HepG2 (cell line): ENCODE measurements around the gene CENPB. TPM values are rescaled to one million over a fixed set of nuclear protein-coding genes. Genes with fewer than 3 reads are reported as not detected.

Experiments
- CEBPB ChIP-seq: IDR thresholded peaks from 2 replicates; pipeline ENCODE4 v1.6.1; 2011; ENCODE audit warnings: low read depth, low read length, improper control_type of control experiment, borderline replicate concordance
- CREM ChIP-seq, 2 experiments: sonication (generic) in 1 of 2; formaldehyde crosslinking in 1 of 2; IDR thresholded peaks; 2 replicates each; pipeline versions ENCODE4 v1.4.0 to v1.6.1; 2016 to 2020; ENCODE audit warnings: antibody characterized with exemption in 1 of 2, mild to moderate bottlenecking in 1 of 2, missing genetic modification reagents in 1 of 2
- FIP1L1 ChIP-seq: fragments of 200-400 bp; formaldehyde crosslinking; IDR thresholded peaks from 2 replicates; pipeline ENCODE4 v1.6.1; 2018; ENCODE audit warnings: low read depth, mild to moderate bottlenecking, low read length, moderate library complexity, borderline replicate concordance; ENCODE audit not compliant: insufficient read depth
- GZF1 ChIP-seq: sonication (generic); formaldehyde crosslinking; IDR thresholded peaks from 2 replicates; pipeline ENCODE4 v1.5.1; 2020; ENCODE audit warnings: mild to moderate bottlenecking, missing genetic modification reagents
- HOXD1 ChIP-seq: sonication (generic); formaldehyde crosslinking; IDR thresholded peaks from 2 replicates; pipeline ENCODE4 v1.5.0; 2020; ENCODE audit warnings: missing genetic modification reagents
- KDM1A ChIP-seq: IDR thresholded peaks from 2 replicates; pipeline ENCODE4 v1.6.1; 2016; ENCODE audit warnings: missing compliant biosample characterization
- KLF13 ChIP-seq: sonication (generic); formaldehyde crosslinking; IDR thresholded peaks from 2 replicates; pipeline ENCODE4 v1.4.0; 2020; ENCODE audit warnings: mild to moderate bottlenecking, missing genetic modification reagents
- MTF1 ChIP-seq: sonication (generic); formaldehyde crosslinking; IDR thresholded peaks from 2 replicates; pipeline ENCODE4 v1.5.0; 2020; ENCODE audit warnings: missing genetic modification reagents
- POLR2AphosphoS5 ChIP-seq: IDR thresholded peaks from 2 replicates; pipeline ENCODE4 v1.6.1; 2012; ENCODE audit warnings: low read depth, low read length
- RARA ChIP-seq: IDR thresholded peaks from 2 replicates; pipeline ENCODE4 v1.6.1; 2016; ENCODE audit warnings: missing genetic modification reagents, missing compliant biosample characterization
- RFX1 ChIP-seq: fragments of 450-650 bp; IDR thresholded peaks from 2 replicates; pipeline ENCODE4 v1.6.1; 2017
- SP140L ChIP-seq: sonication (generic); formaldehyde crosslinking; IDR thresholded peaks from 2 replicates; pipeline ENCODE4 v1.4.0; 2020; ENCODE audit warnings: missing genetic modification reagents, borderline replicate concordance
- SRSF4 ChIP-seq: fragments of 200-400 bp; formaldehyde crosslinking; IDR thresholded peaks from one replicate; pipeline ENCODE4 v1.6.1; 2018; ENCODE audit warnings: mild to moderate bottlenecking, low read depth, low read length, moderate library complexity; ENCODE audit not compliant: poor library complexity, severe bottlenecking
- TP53 ChIP-seq: sonication (generic); formaldehyde crosslinking; conservative IDR thresholded peaks from 2 replicates; pipeline ENCODE4 v1.4.0; 2020; ENCODE audit warnings: missing genetic modification reagents
- ZBTB8A ChIP-seq: sonication (generic); formaldehyde crosslinking; IDR thresholded peaks from 2 replicates; pipeline ENCODE4 v1.4.0; 2020; ENCODE audit warnings: mild to moderate bottlenecking, low read depth, missing genetic modification reagents, borderline replicate concordance
- ZFP37 ChIP-seq: sonication (generic); formaldehyde crosslinking; IDR thresholded peaks from 2 replicates; pipeline ENCODE4 v1.4.0; 2020; ENCODE audit warnings: missing genetic modification reagents, borderline replicate concordance
- ZFY ChIP-seq: sonication (generic); formaldehyde crosslinking; IDR thresholded peaks from 2 replicates; pipeline ENCODE4 v1.4.0; 2020; ENCODE audit warnings: missing genetic modification reagents
- ZNF33B ChIP-seq: sonication (generic); formaldehyde crosslinking; IDR thresholded peaks from 2 replicates; pipeline ENCODE4 v1.5.1; 2020; ENCODE audit warnings: mild to moderate bottlenecking, missing genetic modification reagents
- ZNF432 ChIP-seq: sonication (generic); formaldehyde crosslinking; IDR thresholded peaks from 2 replicates; pipeline ENCODE4 v1.5.0; 2020; ENCODE audit warnings: missing genetic modification reagents, mild to moderate bottlenecking, borderline replicate concordance
- ZNF484 ChIP-seq: sonication (generic); formaldehyde crosslinking; IDR thresholded peaks from 2 replicates; pipeline ENCODE4 v1.5.1; 2020; ENCODE audit warnings: mild to moderate bottlenecking, low read depth, missing genetic modification reagents, borderline replicate concordance
- ZNF605 ChIP-seq: sonication (generic); formaldehyde crosslinking; IDR thresholded peaks from 2 replicates; pipeline ENCODE4 v1.8.0; 2022; ENCODE audit warnings: mild to moderate bottlenecking, missing genetic modification reagents
- ZNF607 ChIP-seq: sonication (generic); formaldehyde crosslinking; IDR thresholded peaks from 2 replicates; pipeline ENCODE4 v1.5.1; 2020; ENCODE audit warnings: missing genetic modification reagents, mild to moderate bottlenecking, borderline replicate concordance
- ZNF780A ChIP-seq: sonication (generic); formaldehyde crosslinking; IDR thresholded peaks from 2 replicates; pipeline ENCODE4 v1.8.0; 2022; ENCODE audit warnings: mild to moderate bottlenecking, missing genetic modification reagents, moderate library complexity
- polyA plus RNA-seq, 8 experiments: library from polyadenylated mRNA; depleted of rRNA in 3 of 8; stranded (reverse) in 7 of 8; unstranded in 1 of 8; fragments of >200 nt; fragmentation: Illumina TruSeq in 4 of 8; extraction: Trizol in 4 of 8; gene quantifications; 2 replicates each; pipeline versions ENCODE4 v1.2.1 to v1.2.3, GENCODE V29; 2011 to 2016; ENCODE audit warnings: low read depth in 4 of 8, missing spikeins in 1 of 8, mixed read lengths in 1 of 8; ENCODE audit not compliant: insufficient read depth in 1 of 8
- total RNA-seq, 5 experiments: library from RNA; depleted of rRNA; stranded (reverse); fragments of >200 nt; fragmentation: Illumina TruSeq; extraction: Trizol; gene quantifications; 2 replicates each; pipeline ENCODE4 v1.2.3, GENCODE V29; 2016; ENCODE audit warnings: low read depth in 1 of 5
- TF ChIP-seq, protein P1 (sequence below): sonication (generic); formaldehyde crosslinking; IDR thresholded peaks from 2 replicates; pipeline ENCODE4 v1.4.0; 2020; ENCODE audit warnings: missing genetic modification reagents, borderline replicate concordance
- TF ChIP-seq, protein P2 (sequence below): sonication (generic); formaldehyde crosslinking; IDR thresholded peaks from 2 replicates; pipeline ENCODE4 v1.5.1; 2020; ENCODE audit warnings: missing genetic modification reagents, mild to moderate bottlenecking, borderline replicate concordance
- TF ChIP-seq, protein P3 (sequence below): sonication (generic); formaldehyde crosslinking; IDR thresholded peaks from 2 replicates; pipeline ENCODE4 v1.4.0; 2020; ENCODE audit warnings: mild to moderate bottlenecking, missing genetic modification reagents

The CENPB gene
- total and polyA plus RNA-seq, 2 of the 13 experiments (the other 11 are each of a cell fraction or from before 2014, with no cell fraction given) = 10.4 to 54.5 TPM

DNA sequence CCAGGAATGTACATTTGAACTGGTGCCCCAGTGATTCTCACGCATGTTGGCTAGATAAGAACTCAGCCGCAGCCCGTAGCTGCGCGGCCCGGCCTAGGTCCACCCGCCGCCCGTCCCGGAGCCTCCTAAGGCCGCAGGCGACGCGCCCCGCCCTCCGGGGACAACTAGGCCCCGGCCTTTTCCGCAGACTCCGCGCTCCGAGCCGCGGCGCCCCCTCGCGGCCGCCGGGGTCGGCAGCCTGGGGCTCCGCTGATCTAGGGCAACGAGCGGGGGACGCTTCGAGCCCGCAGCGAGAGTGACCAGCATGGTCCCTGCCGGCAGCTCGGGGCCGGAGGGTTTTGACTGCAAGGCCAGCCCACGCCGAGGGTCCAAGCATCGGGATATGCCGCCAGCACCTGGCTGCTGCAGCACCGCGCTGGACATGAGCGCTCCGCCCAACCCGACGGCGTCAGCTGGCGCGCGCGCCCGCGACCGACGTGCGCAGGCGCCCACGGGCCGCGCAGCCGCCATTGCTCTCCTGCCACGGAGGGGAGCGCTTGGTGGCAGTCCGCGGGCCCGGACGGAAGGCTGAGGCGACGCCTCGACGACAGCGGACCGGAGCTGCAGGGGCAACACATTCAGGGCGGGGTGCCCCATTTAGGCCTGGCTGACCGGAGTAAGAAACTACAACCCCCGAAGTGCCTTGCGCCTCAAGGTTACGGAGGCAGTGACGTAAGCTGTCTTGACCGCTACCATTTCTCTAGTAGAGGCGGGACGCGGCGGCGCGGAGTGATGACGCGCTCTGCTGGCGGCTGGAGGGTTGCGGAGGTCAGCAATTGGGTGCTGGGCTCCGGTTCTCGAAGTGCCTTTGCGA lies 33.7 kb upstream of the CENPB start, which contains the start of gene AP5S1 (continued):
- peak; percentile 89 for TF ChIP-seq ZFP37 (CRISPR knock-in tag)
- TF ChIP-seq ZNF484 (CRISPR knock-in tag) = no peak
- peak; percentile 63 for TF ChIP-seq TP53 (CRISPR knock-in tag)
- TF ChIP-seq ZNF780A (CRISPR knock-in tag) = 0 out of 2 replicates have a peak, but pooled peaks have one; percentile 91
- TF ChIP-seq SRSF4 = no peak
- 0 out of 2 replicates have a peak, but pooled peaks have one; percentile 74 for TF ChIP-seq ZNF33B (CRISPR knock-in tag)
- TF ChIP-seq ZFY = peak; percentile 100
- no peak; the same call in 1 of the 2 replicates for TF ChIP-seq ZBTB8A
- peak; percentile 72; the same call in 1 of the 2 replicates for TF ChIP-seq CEBPB
- peak; percentile 91; the same call in 1 of the 2 replicates for TF ChIP-seq HOXD1 (CRISPR knock-in tag)
- TF ChIP-seq POLR2AphosphoS5 = peak; percentile 87
- peak; percentile 66; the same call in 1 of the 2 replicates for TF ChIP-seq KLF13 (CRISPR knock-in tag)
- TF ChIP-seq, protein P1, sequence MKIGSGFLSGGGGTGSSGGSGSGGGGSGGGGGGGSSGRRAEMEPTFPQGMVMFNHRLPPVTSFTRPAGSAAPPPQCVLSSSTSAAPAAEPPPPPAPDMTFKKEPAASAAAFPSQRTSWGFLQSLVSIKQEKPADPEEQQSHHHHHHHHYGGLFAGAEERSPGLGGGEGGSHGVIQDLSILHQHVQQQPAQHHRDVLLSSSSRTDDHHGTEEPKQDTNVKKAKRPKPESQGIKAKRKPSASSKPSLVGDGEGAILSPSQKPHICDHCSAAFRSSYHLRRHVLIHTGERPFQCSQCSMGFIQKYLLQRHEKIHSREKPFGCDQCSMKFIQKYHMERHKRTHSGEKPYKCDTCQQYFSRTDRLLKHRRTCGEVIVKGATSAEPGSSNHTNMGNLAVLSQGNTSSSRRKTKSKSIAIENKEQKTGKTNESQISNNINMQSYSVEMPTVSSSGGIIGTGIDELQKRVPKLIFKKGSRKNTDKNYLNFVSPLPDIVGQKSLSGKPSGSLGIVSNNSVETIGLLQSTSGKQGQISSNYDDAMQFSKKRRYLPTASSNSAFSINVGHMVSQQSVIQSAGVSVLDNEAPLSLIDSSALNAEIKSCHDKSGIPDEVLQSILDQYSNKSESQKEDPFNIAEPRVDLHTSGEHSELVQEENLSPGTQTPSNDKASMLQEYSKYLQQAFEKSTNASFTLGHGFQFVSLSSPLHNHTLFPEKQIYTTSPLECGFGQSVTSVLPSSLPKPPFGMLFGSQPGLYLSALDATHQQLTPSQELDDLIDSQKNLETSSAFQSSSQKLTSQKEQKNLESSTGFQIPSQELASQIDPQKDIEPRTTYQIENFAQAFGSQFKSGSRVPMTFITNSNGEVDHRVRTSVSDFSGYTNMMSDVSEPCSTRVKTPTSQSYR (CRISPR knock-in tag) = peak; percentile 68; the same call in 1 of the 2 replicates
- TF ChIP-seq KDM1A = no peak
- peak; percentile 85 for TF ChIP-seq MTF1 (CRISPR knock-in tag)
- peak; percentile 100 for TF ChIP-seq CREM (IDR thresholded peaks at IDR 0.05)
- TF ChIP-seq CREM (CRISPR knock-in tag; IDR thresholded peaks at IDR 0.05) = peak; percentile 98
- TF ChIP-seq ZNF607 = peak; percentile 99
- TF ChIP-seq, protein P2, sequence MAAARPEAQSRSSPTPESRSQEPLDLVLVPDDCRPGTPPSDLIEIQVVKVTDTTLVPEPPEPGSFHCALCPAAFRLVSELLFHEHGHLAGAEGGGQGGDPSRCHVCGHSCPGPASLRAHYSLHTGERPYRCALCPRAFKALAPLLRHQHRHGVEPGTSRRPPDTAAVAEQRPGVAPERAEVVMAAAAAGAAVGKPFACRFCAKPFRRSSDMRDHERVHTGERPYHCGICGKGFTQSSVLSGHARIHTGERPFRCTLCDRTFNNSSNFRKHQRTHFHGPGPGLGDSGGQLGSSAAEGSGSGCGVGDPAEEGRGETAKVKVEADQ = peak; percentile 76
- peak; percentile 55 for TF ChIP-seq ZNF605 (CRISPR knock-in tag)
- TF ChIP-seq, protein P3, sequence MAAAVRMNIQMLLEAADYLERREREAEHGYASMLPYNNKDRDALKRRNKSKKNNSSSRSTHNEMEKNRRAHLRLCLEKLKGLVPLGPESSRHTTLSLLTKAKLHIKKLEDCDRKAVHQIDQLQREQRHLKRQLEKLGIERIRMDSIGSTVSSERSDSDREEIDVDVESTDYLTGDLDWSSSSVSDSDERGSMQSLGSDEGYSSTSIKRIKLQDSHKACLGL (CRISPR knock-in tag) = peak; percentile 84
- 0 out of 2 replicates have a peak, but pooled peaks have one; percentile 39 for TF ChIP-seq FIP1L1
- peak; percentile 33; the same call in 1 of the 2 replicates for TF ChIP-seq SP140L (CRISPR knock-in tag)
- TF ChIP-seq RFX1 = no peak; the same call in 1 of the 2 replicates
- TF ChIP-seq GZF1 = peak; percentile 77; the same call in 1 of the 2 replicates
- no peak for TF ChIP-seq ZNF432 (CRISPR knock-in tag)
- TF ChIP-seq RARA = peak; percentile 61
